PC-9 (cell line): Measurements from ENCODE around the gene CNTN5.

Experiments used
- CTCF ChIP-seq: fragments of 200-600 bp; sonication (generic); conservative IDR thresholded peaks from 2 replicates; pipeline ENCODE4 v1.6.1; 2017; ENCODE audit warnings: mixed run types, antibody characterized with exemption, mild to moderate bottlenecking, moderate library complexity
- EZH2 ChIP-seq: fragments of 200-600 bp; sonication (generic); IDR thresholded peaks from 2 replicates; pipeline ENCODE4 v1.8.0; 2017; ENCODE audit warnings: antibody characterized with exemption, low read depth

GRCh38 chr11:99383648-99384245 is 363.0 kb downstream of the CNTN5 start:
- TF ChIP-seq CTCF (no peak), EZH2 (no peak)
